ENCODE measurements around the gene KCNK3.

KCNK3 gene

DNA sequence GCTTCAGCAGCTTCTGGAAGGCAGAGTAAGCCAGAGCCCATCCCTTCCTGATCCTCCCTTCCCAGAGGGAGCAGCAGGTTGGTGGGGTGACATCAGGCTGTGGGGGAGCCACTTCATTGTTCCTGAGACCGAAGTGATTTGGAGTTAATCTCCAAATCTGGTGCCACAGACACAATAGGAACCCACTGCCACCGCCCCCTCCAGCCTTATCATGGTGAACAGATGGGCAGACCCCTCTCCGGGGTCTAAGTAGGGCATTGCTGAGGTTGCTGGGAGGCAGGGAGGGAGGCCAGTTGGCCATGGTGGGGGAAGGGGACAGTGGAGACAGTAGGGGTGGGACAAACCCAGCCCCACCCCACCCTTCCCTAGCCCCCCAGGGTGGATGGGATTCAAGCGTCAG is 46.0 kb downstream of the KCNK3 start:
- Histone ChIP-seq H2AFZ (ENCODE audit: low read length) (no peak overlapping the region), H4K20me1 (ENCODE audit: insufficient read depth, low read length) (no peaks in the 10 kb centered on the region), H3K4me2 (ENCODE audit: low read depth, low read length) (no peak overlapping the region), H3K27ac (ENCODE audit: low read length) (no peak overlapping the region), H3K4me1 (ENCODE audit: low read length) (no peaks in the 10 kb centered on the region), H3K36me3 (replicated peaks; ENCODE audit: insufficient read depth, low read length) (no peaks in the 10 kb centered on the region), H3K4me3 (ENCODE audit: low read length) (no peak overlapping the region), H3K9ac (ENCODE audit: low read length) (no peak overlapping the region), H3K9me2 (replicated peaks; ENCODE audit: insufficient read depth, low read length) (no peaks in the 10 kb centered on the region), H3K27me3 (replicated peaks; ENCODE audit: insufficient read depth, low read length) (peaks cover 67% of the 10 kb centered on the region), H3K79me2 (ENCODE audit: low read length) (no peaks in the 10 kb centered on the region), H3F3A (ENCODE audit: insufficient read depth, low read length) (no peaks in the 10 kb centered on the region), H3K9me3 (replicated peaks; ENCODE audit: insufficient read depth, low read length) (no peaks in the 10 kb centered on the region)
- DNase-seq = no peak
- TF ChIP-seq EZH2 (optimal IDR thresholded peaks at IDR 0.05; ENCODE audit: low read depth, low read length) = no peak
- TF ChIP-seq, protein P1, sequence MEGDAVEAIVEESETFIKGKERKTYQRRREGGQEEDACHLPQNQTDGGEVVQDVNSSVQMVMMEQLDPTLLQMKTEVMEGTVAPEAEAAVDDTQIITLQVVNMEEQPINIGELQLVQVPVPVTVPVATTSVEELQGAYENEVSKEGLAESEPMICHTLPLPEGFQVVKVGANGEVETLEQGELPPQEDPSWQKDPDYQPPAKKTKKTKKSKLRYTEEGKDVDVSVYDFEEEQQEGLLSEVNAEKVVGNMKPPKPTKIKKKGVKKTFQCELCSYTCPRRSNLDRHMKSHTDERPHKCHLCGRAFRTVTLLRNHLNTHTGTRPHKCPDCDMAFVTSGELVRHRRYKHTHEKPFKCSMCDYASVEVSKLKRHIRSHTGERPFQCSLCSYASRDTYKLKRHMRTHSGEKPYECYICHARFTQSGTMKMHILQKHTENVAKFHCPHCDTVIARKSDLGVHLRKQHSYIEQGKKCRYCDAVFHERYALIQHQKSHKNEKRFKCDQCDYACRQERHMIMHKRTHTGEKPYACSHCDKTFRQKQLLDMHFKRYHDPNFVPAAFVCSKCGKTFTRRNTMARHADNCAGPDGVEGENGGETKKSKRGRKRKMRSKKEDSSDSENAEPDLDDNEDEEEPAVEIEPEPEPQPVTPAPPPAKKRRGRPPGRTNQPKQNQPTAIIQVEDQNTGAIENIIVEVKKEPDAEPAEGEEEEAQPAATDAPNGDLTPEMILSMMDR (IDR thresholded peaks at IDR 0.05; ENCODE audit: low read length) = no peak
- no peak for TF ChIP-seq EZH2phosphoT487 (IDR thresholded peaks at IDR 0.05; ENCODE audit: low read length)

DNA sequence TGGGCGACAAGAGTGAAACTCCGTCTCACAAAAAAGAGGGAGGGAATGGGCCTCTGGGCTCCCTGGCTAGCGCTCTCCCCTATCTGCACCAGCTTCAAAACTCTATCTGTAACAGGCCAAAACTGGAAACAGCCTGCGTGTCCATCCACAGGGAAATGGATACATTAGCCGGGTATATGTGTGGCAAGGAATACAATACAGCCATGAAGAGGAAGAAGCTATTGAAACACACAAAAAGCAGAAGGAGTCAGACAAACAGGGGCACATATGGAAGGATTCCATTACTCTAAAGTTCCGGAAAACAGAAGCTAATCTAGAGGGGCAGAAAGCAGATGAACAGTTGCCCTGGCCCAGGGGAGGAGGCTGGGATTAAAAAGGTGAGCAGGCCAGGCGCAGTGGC is 47.0 kb downstream of the KCNK3 start:
- H3K4me1 ChIP-seq (ENCODE audit: low read length) = no peaks in the 10 kb centered on the region
- no peaks in the 10 kb centered on the region for H3K36me3 ChIP-seq (replicated peaks; ENCODE audit: insufficient read depth, low read length)
- no peak overlapping the region for H3K4me2 ChIP-seq (ENCODE audit: low read depth, low read length)
- peaks cover 69% of the 10 kb centered on the region for H3K27me3 ChIP-seq (replicated peaks; ENCODE audit: insufficient read depth, low read length)
- H3K9me3 ChIP-seq (replicated peaks; ENCODE audit: insufficient read depth, low read length) = no peaks in the 10 kb centered on the region
- no peaks in the 10 kb centered on the region for H3K79me2 ChIP-seq (ENCODE audit: low read length)
- no peaks in the 10 kb centered on the region for H3K9me2 ChIP-seq (replicated peaks; ENCODE audit: insufficient read depth, low read length)
- TF ChIP-seq EZH2 (optimal IDR thresholded peaks at IDR 0.05; ENCODE audit: low read depth, low read length) = no peak
- TF ChIP-seq, protein P1 (IDR thresholded peaks at IDR 0.05; ENCODE audit: low read length) = no peak
- no peak for TF ChIP-seq EZH2phosphoT487 (IDR thresholded peaks at IDR 0.05; ENCODE audit: low read length)
- no peaks in the 10 kb centered on the region for H4K20me1 ChIP-seq (ENCODE audit: insufficient read depth, low read length)
- H3F3A ChIP-seq (ENCODE audit: insufficient read depth, low read length) = no peaks in the 10 kb centered on the region
- H2AFZ ChIP-seq (ENCODE audit: low read length) = no peak overlapping the region
- no peak overlapping the region for H3K9ac ChIP-seq (ENCODE audit: low read length)
- no peak overlapping the region for H3K27ac ChIP-seq (ENCODE audit: low read length)
- DNase-seq = no peak
- H3K4me3 ChIP-seq (ENCODE audit: low read length) = no peak overlapping the region

DNA sequence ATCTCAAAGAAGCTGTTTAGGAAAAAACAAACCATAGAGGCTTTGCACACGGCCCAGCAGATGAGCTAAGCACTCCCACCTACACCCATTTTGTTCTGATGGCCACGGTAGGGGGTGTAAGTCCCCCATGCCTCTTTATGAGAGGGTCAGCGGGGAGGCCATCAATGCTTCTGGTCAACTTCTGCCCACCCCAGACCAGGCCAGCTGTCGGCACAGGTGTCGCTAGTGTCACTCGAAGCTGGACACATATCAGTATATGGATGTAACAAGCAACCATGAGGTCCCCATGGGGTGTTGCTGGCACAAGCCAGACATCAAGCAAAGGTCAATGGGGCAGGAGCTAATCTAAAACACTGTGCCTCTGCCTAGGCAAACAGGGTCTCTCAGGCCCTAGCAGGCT is 47.8 kb downstream of the KCNK3 start:
- H3K9ac ChIP-seq (ENCODE audit: low read length) = no peak overlapping the region
- H4K20me1 ChIP-seq (ENCODE audit: insufficient read depth, low read length) = no peaks in the 10 kb centered on the region
- TF ChIP-seq, protein P1 (IDR thresholded peaks at IDR 0.05; ENCODE audit: low read length) = no peak
- TF ChIP-seq EZH2phosphoT487 (IDR thresholded peaks at IDR 0.05; ENCODE audit: low read length) (no peak), EZH2 (optimal IDR thresholded peaks at IDR 0.05; ENCODE audit: low read depth, low read length) (no peak)
- no peak for DNase-seq
- peaks cover 75% of the 10 kb centered on the region for H3K27me3 ChIP-seq (replicated peaks; ENCODE audit: insufficient read depth, low read length)
- H3K4me3 ChIP-seq (ENCODE audit: low read length) = no peak overlapping the region
- no peaks in the 10 kb centered on the region for H3K4me1 ChIP-seq (ENCODE audit: low read length)
- no peak overlapping the region for H3K27ac ChIP-seq (ENCODE audit: low read length)
- H3F3A ChIP-seq (ENCODE audit: insufficient read depth, low read length) = no peaks in the 10 kb centered on the region
- H3K4me2 ChIP-seq (ENCODE audit: low read depth, low read length) = no peak overlapping the region
- no peaks in the 10 kb centered on the region for H3K36me3 ChIP-seq (replicated peaks; ENCODE audit: insufficient read depth, low read length)
- no peak overlapping the region for H2AFZ ChIP-seq (ENCODE audit: low read length)
- H3K9me2 ChIP-seq (replicated peaks; ENCODE audit: insufficient read depth, low read length) = no peaks in the 10 kb centered on the region
- H3K79me2 ChIP-seq (ENCODE audit: low read length) = no peaks in the 10 kb centered on the region
- no peaks in the 10 kb centered on the region for H3K9me3 ChIP-seq (replicated peaks; ENCODE audit: insufficient read depth, low read length)
